ENCODE measurements around the gene PFDN5. TPM values are rescaled to one million over a fixed set of nuclear protein-coding genes. Genes with fewer than 3 reads are reported as not detected.

Gene PFDN5
- total and polyA plus RNA-seq, 9 of the 15 experiments (the other 6 are each of a cell fraction or from before 2014, with no cell fraction given), result 361 to 1,636 (median 742) TPM

GRCh38 chr12:53330671-53331070 lies 35.3 kb downstream of the PFDN5 start:
- Histone ChIP-seq H3K36me3 (ENCODE audit: control insufficient read depth, insufficient read depth, low read length) (no peaks in the 10 kb centered on the region), H3K27me3 (ENCODE audit: control insufficient read depth in 2 of 2, insufficient read depth in 2 of 2, low read length in 2 of 2) (no peaks in the 10 kb centered on the region), H3K4me3 (no peak overlapping the region), H3K9ac (ENCODE audit: insufficient read depth in 1 of 2, low read depth in 2 of 2, low read length in 2 of 2) (no peak overlapping the region), H3K27ac (ENCODE audit: extremely low read depth, low read depth, low read length) (no peak overlapping the region), H3K9me1 (ENCODE audit: control insufficient read depth, insufficient read depth, low read length) (no peaks in the 10 kb centered on the region), H2AFZ (ENCODE audit: low read depth, low read length) (no peak overlapping the region), H4K20me1 (replicated peaks; ENCODE audit: control insufficient read depth, insufficient read depth, low read length) (no peaks in the 10 kb centered on the region), H3K4me2 (ENCODE audit: insufficient read depth, low read length) (no peak overlapping the region), H3K9me3 (replicated peaks; ENCODE audit: control insufficient read depth, insufficient read depth, low read depth, low read length) (no peaks in the 10 kb centered on the region), H3K4me1 (replicated peaks in 1 of 2; ENCODE audit: control insufficient read depth in 2 of 2, insufficient read depth in 2 of 2, low read length in 2 of 2) (peaks cover 2 to 25% of the 10 kb centered on the region in 2 experiments; a peak in 4 of 5 replicates), H3K79me2 (ENCODE audit: control insufficient read depth, insufficient read depth, low read length) (no peaks in the 10 kb centered on the region)
- ChIA-PET CTCF (ENCODE audit: low intra/inter-chr PET ratio) (no interaction called here), POLR2A (interaction anchor here (0.9 to 1.0 kb wide), 2 partner anchors 9 to 14 kb away, joined by 3 read pairs; partner anchors contain the start of gene AAAS)
- in situ Hi-C loops (cut with MboI) (no loop called here), intact Hi-C loops (cut with micrococcal nuclease) (no loop called here)
- no TSS peak for BruUV-seq (replicated peaks)
- WGBS (ENCODE audit: insufficient coverage, low coverage, missing lambda C conversion rate), result 41% methylated on average over 5 of the region's 5 CpGs
- TF ChIP-seq E2F1 (CRISPR knock-in tag; IDR thresholded peaks at IDR 0.05), result no peak
- TF ChIP-seq ZFX (CRISPR knock-in tag; IDR thresholded peaks at IDR 0.05), result no peak
- no peak for TF ChIP-seq KAT2B (IDR thresholded peaks at IDR 0.05; ENCODE audit: low read depth, low read length)
- TF ChIP-seq CREB1 (IDR thresholded peaks at IDR 0.05), result no peak
- TF ChIP-seq CREB1 (CRISPR knock-in tag; IDR thresholded peaks at IDR 0.05), result no peak
- TF ChIP-seq CHD4 (IDR thresholded peaks at IDR 0.05; ENCODE audit: insufficient read depth, insufficient replicate concordance, low read depth, low read length, poor library complexity, severe bottlenecking), result no peak
- no peak for TF ChIP-seq ZBTB2 (IDR thresholded peaks at IDR 0.05)
- TF ChIP-seq ZNF609 (CRISPR knock-in tag; IDR thresholded peaks at IDR 0.05; ENCODE audit: borderline replicate concordance), result no peak
- TF ChIP-seq ZNF282 (CRISPR knock-in tag; IDR thresholded peaks at IDR 0.05), result no peak
- ATAC-seq (no peak), DNase-seq (ENCODE audit: extremely low read depth in 1 of 4, low spot score in 3 of 4) (no peak), FAIRE-seq (no peak)

Data from K562 (cell line).